Activated CD4-positive, alpha-beta T cell treated with anti-CD3 and anti-CD28 coated beads, Interleukin-2, amount 50 U/mL, for 24 hours (primary cell): Measurements from ENCODE around the gene FETUB.

Source experiments
- DNase-seq, 2 donors: peaks; one replicate each; pipeline ENCODE4 v3.0.0-alpha.2; 2020; ENCODE audit warnings: low read depth in 1 of 2, low spot score in 1 of 2

Gene FETUB, protein sequence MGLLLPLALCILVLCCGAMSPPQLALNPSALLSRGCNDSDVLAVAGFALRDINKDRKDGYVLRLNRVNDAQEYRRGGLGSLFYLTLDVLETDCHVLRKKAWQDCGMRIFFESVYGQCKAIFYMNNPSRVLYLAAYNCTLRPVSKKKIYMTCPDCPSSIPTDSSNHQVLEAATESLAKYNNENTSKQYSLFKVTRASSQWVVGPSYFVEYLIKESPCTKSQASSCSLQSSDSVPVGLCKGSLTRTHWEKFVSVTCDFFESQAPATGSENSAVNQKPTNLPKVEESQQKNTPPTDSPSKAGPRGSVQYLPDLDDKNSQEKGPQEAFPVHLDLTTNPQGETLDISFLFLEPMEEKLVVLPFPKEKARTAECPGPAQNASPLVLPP

DNA sequence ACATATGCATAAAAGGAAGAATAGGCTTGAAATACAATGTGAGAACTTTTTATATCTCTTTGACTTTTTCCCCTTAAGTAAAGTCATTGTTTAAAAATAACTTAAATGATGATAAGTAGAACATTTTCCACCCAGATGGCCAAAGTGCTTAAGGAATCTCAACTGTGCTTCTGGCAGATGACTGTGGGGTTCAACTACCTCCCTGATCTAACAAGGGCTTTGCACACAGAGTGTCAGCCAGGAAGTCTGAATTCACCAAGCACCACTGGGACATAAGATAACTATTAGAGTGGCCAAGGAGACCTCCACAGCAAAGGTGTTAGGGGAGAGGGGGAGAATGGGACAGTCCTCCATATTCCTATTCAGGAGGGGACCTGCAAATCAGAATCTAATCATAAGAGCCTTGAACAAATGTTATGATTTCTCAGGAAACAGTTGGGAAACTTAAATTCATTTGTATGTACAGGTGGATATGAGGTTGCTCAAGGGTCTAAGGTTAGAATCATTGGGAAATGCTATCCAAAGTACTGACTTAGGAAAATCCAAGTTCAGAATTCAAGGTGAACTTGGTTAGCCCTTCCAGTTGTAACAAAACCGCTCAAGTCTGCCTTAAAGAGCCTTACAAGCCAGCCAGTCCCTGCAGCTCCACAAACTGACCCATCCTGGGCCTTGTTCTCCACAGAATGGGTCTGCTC lies at the start of gene FETUB:
TSS of gene FETUB (plus strand) at position 622 of the 695 bp plus-strand sequence. CDS start at position 684, 62 bp downstream.
- no peak for DNase-seq

DNA sequence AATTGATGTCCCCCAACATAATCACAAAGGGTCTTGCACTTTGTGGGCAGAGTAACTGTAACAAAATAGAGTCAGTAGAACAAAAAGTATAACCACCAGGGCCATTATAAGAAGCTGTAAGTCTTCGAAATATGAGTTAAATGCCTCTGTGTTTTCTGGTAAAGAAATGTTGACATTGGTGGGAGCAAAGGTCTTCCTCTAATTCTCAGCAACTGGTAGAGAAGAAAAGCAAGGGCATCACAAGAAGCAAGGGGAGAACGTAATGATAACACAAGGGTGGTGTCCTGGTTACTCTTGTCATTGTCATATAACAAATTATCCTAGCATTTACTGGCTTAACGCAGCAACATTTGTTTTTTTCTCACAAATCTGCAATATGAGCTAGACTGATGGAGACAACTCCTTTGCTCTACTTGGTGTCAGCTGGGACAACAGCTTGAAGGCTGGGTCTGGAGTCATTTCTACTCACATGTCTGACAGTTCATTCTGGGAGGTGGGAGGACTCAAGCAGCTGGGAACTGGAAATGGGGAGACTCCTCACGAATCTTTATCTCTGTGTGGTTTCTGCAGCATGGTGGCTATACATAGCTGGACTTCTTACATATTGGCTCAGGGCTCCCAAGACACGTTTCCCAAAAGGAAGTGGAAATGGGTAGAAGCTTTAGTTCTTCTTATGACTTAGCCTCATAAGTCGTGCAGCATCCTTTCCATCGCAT lies 49.5 kb upstream of the FETUB start:
- DNase-seq: no peak

DNA sequence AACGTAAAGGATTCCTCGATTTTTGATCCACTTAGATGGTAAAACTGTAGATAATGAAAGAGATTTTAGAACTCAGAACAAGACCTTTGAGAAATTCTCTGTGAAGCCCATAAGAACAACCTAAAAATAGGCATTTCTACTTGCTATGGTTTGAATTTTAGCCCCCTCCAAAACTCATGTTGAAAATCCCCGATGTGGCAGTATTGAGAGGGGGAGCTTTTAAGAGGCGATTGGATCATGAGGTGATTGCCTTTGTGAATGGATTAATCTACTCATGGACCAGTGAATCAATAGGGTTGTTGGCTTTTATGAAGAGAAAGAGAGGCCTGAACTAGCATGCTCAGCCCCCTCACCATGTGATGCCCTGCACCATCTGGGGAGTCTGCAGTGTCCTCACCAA lies 47.5 kb upstream of the FETUB start:
- no peak for DNase-seq

DNA sequence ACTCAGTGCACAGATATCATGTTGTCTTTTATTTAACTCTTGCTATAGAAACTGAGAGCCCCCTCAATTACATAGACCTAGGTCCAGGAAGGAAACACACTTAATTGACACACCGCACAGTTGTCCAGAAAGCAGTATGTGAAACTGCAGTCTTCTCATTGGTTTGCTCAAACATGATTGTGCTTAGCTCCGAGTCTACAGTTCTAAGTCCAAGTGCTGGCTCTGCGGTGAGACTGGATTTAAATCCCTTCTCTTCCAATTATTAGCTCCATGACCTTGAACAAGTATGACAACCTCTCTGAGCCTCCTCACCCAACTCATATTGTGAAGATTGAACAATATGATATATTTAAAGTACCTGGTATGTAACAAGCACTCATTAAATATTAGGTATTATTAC lies 46.3 kb upstream of the FETUB start:
- no peak for DNase-seq

DNA sequence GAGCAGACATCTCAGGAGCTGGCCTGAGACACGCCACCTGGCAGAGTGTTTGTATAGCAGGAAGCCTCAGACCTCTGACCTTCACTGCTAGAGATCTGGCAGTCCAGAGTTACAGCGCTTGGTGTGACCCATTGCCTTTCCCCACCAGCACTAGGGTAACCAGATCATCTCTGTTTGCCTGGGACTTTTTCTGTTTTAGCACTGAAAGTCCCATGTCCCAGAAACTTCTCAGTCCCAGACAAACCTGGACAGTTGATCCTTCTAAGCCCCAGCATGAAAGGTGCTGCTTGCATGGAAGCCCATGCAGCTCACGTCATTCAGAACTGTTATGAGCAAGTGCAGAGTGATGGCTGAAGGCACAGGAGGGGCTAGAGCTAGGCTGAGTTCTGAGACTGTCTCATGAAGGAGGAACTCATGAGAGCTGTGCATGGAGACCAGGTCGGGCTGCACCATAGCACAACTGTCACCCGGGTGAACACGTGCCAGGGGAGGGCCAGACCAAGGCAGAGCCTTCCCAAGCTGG lies 45.5 kb upstream of the FETUB start:
- no peak for DNase-seq

DNA sequence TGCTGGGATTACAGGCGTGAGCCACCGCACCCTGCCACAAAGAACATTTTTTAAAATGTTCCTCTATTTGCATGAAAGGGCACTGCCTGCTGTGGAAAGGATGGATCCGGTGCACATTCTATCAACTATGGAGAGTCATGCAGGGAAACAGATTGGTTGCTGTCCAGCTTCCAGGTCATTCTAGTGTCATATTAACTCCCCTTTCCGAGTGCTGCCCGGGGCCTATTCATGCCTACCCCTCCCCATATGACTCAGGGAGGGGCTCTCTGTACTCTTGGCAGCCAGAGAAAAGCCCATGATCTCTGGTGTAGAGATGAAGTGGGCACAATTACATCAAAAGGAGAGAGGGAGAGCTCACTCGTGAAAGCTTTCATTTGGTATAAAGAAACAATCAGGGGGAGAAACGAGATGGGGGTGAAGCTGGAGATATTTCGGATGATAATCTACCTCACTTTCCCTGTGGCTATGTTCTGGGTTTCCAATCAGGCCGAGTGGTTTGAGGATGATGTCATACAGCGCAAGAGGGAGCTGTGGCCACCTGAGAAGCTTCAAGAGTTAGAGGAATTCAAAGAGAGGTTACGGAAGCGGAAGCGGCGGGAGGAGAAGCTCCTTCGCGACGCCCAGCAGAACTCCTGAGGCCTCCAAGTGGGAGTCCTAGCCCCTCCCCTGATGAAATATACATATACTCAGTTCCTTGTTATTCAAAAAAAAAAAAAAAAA lies 43.5 kb upstream of the FETUB start:
- DNase-seq: no peak

DNA sequence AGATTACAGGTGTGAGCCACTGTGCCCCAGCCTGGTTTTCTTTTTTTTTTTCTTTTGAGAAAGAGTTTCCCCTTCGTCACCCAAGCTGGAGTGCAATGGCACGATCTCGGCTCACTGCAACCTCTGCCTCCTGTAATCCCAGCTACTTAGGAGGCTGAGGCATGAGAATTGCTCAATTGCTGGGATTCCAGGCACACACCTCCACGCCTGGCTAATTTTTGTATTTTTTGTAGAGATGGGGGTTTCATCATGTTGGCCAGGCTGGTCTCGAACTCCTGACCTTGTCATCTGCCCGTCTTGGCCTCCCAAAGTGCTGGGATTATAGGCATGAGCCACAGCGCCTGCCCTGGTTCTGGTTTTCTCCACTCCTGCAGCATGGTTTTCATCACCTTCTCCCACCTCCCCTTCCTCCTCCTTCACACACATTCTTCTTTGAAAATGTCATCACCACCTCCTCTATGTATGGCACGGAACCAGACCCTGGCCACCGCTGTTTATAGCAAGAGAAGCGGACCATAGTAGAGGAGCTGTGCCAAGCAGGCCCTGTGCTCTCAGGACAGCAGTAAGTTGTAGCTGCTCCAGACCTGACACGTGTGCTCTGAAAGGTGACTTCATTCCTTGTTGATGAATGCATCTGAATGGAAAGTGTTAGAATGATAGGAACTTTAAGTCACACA lies 42.0 kb upstream of the FETUB start:
- no peak for DNase-seq

DNA sequence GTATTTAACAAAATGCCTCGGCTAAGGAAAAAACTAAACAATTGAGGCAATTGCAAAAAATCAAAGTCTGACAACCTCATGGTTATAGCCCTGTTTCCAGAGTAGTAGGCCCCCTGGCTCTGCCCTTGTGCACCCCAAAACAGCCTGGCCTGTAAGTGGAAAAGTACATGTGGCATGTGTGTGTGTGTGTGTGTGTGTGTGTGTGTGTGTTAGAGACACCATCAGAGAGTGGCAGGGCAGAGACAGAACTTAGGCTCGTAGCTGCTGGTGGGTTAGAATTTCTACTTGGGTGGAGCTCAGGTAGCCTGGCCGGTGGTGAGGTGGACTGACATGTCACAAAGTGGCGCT lies 41.4 kb upstream of the FETUB start:
- DNase-seq: no peak

DNA sequence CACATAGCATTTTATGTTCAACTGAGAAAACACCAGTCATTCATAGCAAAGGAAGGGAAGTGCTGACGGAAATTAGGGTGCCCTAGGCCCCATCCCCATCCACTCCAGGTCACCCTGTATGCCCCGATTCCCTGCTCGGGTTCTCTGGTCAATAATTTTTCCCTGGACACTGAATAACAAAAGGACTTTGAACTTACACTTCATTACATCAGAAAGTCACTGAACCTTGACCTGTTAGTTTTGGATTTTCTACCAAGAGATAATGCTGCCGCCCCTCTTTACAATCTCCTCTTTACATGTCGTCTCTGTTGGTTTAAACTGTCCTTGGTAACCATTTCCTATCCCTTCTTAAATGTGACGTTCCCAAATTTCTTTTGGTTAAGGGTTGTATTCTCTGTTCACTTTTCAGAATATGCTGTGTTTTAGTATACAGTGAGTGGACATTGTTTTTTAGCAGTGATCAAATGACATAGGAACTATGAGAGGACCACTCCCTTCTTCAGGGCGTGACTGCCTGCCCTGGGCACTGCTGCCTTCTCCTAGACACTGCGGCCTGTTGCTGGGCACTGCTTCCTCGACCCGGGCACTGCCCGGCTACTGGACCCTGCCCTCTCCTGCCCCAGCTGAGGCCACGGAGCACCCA lies 40.9 kb upstream of the FETUB start:
- DNase-seq: no peak

DNA sequence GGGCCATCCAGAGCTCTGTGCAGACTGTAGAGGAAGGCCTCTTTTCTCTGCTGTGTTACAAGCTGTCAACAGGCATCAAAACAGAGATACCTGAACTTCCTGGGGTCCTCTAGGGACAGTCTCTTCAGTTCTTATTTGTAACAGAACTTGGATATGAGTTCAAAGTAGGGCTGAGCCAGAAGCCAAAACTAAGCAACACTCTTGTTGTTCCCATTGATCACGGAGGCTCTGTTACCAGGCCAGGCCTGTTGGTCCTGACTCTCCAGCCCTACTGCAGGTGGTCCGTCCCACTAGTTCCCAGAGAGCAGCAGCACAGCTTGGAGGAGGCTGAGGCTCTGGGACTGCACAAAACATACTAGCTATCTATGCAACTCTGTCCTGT lies 40.4 kb upstream of the FETUB start:
- no peak for DNase-seq

DNA sequence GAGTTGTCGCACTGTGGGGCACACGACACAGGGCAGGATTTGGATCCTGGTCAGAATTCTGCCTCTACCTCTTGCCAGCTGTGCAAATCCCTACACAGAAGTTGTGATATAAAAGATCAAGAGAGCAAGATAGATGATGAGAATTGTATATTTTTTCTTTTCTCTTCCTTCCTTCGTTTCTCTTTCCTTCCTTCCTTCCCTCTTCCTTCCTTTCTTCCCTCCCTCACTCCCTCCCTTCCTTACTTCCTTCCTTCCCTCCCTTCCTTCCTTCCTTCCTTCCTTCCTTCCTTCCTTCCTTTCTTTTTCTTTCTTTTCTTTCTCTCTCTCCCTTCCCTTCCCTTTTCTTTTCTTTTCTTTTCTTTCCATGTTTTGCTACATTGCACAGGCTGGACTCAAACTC lies 39.3 kb upstream of the FETUB start:
- DNase-seq: no peak

DNA sequence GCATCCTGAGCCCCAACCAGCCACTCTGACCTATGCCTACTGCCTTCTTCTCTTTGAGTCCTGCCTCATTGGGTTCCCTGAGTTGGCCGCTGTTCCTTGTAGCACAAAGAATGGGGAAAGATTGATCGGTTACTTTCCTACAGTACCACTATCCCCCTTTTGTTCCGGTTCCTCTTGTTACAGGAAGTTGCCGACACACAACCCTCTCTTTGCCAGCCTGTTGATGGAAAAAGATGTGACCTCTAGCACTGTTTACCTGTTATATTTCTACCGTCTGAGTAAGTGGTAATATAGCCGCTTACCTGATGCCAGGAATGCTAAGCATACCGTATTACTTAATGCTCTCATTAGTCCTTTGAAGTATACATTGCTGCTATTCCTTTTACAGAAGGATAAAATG lies 37.0 kb upstream of the FETUB start:
- no peak for DNase-seq

DNA sequence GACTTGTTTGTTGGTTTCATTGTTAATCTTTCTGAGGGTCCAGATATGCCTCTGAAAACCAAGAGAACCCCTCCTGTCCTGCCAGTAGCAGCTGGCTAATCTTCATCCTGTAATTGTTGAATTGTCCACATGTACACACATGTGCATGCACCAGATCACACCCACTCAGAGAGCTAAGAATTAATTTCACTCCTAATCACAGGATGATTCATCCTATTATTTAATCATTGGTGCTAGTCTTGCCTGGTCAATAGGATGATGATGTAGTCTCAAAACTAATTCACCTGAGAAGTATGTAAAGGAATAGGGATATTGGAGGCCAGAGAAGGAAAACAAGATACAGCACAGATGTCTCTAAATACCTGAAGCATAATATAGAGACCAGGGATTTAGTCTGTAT lies 35.1 kb upstream of the FETUB start:
- no peak for DNase-seq

DNA sequence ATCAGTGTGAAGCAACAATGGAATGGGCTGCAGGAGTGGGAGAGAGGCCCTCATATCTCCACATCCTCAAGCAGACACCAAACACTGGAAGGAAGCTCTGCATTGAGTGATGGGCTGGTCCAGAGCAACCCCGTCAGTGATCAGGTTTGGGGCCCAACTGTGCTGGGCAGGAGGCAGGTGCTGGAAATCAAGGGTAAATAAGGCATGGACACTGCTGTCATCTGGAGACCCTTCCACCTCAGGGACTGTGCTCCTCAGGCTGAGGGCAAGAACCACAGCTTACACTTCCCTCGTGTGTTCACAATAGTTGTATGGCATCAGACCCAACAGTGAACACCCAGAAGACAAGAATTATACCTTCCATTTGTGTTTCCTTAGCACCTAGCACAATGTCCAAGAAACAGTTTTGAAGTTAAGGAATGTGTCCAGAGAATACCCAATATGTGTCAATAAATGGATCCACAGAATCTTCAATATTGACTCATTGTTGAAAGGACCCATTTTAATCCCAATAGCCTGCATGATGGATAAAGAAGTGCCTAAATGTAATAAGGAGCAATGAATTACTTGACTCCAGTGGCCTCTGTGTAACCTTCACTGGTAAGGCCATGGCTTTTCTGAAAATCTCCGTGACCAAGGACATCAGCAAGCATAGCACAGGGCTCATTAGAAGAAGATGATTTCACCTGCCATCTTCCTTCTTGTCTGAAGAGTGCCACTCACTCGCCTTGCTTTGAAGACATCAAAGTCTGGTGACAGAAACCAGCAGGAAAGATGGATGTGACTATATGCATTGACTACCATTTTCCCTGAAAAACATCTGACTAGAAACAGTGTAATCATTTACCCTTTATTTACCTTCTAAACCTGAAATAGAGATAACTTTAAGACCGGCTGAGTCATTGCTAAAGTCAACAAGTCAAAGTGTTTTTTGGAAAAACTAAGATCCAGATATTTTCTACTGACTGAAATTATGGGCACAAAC lies 34.3 kb upstream of the FETUB start:
- no peak for DNase-seq

DNA sequence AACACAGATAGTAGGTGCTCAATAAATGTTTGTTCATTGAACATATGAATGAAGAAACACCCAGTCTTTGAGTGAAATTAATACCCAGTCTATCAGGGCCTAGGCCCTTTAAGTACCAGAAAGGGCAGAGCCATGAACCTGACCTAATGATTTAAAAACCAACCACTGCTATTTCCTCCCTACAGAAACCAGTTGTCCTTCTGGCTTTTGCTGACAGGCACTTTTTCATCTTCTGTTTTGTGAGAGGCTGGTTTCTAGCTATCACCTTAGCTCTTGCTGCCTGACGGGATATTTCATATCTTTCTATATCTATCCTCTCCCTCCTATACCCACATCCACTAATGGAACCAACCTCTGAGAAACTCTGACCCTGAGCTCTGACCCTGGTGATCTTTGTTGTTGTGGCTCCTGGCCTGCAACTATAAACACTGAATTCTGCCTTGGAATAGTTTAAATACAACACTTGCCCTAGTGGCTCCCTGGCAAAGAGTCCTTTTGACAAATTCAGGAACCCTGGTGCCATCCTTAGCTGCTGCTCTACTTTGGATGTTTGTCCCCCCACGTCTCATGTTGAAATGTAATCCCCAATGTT lies 31.5 kb upstream of the FETUB start:
- DNase-seq: no peak

DNA sequence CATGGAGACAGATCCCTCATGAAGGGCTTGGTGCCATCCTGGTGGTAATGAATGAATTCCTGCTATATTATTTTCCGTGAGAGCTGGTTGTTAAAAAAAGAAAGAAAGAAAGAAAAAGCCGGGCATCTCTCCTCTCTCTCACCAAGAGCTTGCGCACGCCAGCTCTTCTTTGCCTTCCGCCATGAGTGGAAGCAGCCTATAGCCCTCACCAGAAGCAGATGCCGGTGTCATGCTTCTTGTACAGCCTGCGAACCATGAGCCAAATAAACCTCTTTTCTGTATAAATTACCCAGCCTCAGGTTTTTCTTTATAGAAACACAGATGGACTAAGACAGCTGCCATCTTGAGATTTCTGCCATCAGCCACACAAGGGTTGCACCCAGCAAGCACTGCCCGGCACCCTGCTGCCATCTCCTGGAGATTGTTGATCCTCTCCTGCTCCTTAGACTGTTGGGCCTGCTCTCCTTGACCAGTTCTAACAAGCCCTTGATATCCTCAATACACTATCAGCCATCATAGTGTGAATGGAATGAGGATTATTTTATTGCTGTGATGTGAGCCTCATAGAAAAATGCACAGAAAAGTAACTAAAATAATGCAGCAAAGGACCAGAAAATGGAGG lies 30.8 kb upstream of the FETUB start:
- DNase-seq: no peak

DNA sequence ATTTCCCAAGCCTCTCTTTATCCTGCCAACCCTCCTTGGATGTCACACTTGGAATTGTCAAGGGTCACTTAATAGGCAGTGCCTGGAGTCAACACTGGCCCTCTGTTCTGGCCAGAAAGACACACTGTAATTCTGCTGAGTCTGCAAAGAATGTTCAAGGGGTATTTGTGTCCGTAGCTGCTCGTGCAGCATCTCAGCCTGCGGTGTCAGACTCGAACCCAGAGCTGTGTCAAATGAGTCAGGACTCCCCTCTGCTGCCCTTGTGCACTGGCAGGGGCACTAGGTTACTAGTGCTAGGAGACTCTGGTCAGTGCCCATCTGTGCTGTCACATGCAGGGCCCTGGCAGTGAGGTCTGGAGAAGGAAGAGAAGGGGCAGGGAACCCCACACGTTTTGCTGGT lies 28.1 kb upstream of the FETUB start:
- DNase-seq: no peak
